ENCODE measurements around the gene TMED6.

Gene TMED6

DNA sequence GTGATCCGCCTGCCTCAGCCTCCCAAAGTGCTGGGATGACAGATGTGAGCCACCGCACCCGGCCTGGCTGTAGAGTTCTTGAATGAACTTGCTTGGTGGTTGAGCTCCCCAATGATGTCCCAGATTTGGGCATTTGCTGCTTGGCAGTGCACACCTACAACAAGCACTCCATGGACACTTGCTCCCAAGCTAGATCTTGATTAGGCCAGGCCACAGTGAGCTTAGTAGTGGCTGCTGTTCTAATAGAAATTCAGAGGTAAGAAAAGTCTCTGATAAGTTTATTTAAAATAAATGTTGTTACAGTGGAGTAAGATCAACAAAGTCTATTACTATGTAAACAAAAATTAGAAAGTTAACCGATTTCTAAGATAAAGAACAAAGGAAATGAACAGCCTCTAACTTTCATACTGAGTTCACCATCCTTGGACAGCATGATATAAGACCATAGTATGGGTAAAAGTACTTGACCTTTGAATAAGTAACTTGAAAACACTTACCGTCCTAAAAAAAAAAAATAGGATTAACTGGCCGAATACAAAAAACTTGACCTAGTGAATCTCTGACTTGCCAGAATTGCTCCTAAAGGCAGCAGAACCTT is 951 bp downstream of the TMED6 start:
- no peak for DNase-seq

GRCh38 chr16:69349536-69349935 is 2.0 kb downstream of the TMED6 start:
- DNase-seq: no peak

- DNase-seq: no peak
These were observed 3.4 kb downstream of the TMED6 start for GRCh38 chr16:69348222-69348621.

DNA sequence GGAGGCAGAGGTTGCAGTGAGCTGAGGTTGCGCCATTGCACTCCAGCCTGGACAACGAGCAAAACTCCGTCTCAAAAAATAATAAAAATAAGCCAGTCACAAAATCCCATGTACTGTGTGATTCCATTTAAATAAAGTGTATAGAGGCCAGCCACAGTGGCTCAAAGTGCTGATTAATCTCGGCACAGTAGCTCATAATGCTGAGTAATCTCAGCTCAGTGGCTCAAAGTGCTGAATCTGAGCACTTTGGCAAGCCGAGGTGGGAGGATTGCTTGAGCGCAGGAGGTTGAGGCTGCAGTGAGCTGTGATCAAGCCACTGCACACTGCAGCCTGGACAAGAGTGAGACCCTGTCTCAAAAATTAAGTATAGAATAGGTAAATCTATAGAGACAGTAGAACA is 4.9 kb downstream of the TMED6 start:
- no peak for DNase-seq

GRCh38 chr16:69345923-69346322 is 5.7 kb downstream of the TMED6 start:
- no peak for DNase-seq

DNA sequence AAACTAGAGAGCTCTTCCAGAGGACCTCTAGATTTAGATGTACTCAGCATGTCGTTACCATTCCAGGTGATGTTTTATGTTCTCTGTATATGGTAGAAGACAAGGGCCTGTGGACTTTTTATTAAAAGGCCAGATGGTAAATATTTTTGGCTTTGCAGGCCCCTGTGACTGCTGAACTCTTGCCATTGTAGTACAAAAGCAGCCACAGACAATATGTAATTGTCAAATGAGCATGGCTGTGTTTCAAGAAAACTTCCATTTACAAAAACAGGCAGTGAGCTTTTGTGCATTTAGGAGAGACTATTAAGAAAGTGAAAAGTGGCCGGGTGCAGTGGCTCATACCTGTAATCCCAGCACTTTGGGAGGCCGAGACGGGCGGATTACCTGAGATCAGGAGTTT is 7.4 kb downstream of the TMED6 start:
- DNase-seq: no peak

GRCh38 chr16:69340095-69340644 is 11.4 kb downstream of the TMED6 start:
- DNase-seq: no peak

DNA sequence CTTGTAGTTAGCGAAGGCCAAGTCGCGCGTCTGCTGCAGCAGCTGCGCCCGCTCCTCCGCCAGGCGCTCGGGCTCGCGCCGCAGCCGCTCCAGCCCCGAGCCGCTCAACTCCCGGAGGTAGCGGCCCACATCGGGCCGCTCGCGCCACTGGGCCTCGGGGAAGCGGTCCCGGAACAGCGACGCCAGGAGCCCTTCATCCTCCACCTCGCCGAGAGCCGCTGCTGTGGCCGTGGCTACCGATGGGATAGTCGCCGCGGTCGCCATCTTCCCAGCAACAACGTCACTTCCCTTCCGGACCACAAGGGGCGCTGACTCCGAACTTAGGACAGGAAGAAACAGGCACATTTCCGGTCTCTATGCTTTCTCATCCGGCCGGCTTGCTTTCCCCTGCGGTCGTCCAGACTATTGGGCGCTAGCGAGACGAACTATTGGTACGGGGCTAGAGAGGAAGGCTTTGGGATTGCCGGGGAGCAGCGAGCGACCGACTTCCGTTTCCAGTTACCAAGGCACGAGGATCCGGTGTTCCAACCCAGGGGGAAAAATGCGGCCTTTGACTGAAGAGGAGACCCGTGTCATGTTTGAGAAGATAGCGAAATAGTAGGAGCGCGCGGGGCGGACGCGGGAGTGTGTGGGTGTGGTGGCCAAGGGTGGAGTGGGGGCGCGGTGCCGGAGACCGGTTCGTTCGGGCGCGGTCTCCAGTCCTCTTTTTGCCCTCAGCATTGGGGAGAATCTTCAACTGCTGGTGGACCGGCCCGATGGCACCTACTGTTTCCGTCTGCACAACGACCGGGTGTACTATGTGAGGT is 12.1 kb downstream of the TMED6 start, which contains the start of the genes COG8 and NIP7:
Gene COG8 (minus strand): TSS at position 276 of the 806 bp plus-strand sequence. CDS start 12 bp downstream, at position 264.
Gene NIP7 (plus strand): TSS at position 484 of the 806 bp plus-strand sequence. CDS start 58 bp downstream, at position 542.
- peak; percentile 46 to 96 (median 92) for DNase-seq

DNA sequence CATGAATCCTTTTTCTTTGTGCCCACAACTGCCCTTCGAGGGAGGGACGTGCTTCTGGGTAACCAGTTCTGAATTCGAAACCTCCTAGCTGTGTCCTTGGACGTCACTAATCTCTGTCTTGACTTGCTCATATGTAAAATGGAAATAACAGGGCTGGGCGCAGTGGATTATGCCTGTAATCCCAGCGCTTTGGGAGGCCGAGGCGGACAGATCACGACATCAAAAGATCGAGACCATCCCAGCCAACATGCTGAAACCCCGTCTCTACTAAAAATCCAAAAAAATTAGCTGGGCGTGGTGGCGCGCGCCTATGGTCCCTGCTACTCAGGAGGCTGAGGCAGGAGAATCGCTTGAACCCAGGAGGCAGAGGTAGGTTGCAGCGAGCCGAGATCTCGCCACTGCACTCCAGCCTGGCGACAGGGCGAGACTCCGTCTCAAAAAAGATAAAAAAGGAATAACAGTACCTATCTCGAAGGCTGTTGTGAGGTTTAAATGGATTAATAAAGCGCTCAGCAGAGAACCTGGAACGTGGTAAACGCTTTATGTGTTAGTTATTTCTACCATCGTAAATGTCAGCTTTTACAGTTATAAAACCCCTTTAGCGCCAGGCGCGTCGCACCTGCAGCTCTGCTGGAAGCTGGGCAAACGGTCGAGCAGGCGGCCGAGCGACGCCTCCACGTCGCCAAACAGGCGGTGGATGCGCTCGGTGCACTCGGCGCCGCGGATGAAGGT is 12.9 kb downstream of the TMED6 start:
- no peak for DNase-seq

GRCh38 chr16:69334696-69335095 is 16.9 kb downstream of the TMED6 start:
- no peak for DNase-seq

- peak; percentile 52 to 95 (median 89) for DNase-seq
These were observed 21.1 kb downstream of the TMED6 start, which contains the start of gene PDF for GRCh38 chr16:69330286-69331109. PDF (minus strand) TSS chr16:69330588; CDS start chr16:69330570, 18 bp downstream.

DNA sequence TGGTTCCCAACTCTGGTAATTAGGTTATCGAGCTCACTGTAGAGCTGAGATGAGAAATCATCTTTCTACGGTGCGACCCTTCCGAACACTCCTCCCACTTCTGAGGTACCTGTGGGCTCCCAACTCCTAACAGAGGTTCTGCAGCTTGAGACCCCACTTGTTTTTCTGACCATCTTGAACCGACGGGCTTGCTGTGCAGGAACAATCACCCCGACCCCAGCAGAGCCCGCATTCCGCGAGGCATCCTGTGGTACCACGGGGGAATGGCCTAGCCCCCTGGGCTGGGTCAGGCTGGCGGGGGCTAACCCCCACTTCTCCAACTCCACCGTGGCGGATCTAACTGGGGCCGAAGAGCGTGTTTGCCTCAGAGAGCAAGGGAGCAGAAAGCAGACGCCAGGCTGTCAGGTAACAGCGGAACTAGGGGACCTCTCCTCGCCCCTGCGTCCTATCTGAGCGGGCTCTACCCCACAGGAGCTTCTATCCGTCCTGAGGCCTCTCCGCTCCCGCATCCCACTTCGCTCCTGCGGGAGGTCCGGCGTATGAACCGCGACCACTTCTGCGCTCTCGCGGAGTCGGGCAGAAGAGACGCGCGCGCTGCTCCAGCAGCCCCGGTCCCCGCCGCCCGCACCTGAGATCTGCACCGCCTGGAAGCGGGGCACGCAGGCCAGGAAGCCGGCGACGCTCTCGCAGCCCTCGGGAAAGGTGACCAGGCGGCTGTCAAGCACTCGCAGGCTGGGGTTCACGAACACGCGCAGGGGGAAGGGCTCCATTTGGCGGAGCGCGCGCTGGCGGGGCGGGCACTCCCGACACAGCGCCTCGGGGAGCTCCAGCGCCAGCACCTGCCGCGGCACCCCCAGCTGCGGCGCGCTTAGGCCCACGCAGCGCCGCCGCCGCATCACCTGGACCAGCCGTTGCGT is 22.0 kb downstream of the TMED6 start:
- peak in 2 of 14 donors; percentile 12 to 59 for DNase-seq

- DNase-seq: peak in 1 of 14 donors; percentile 7
These were observed 22.7 kb downstream of the TMED6 start for GRCh38 chr16:69328854-69329316.

DNA sequence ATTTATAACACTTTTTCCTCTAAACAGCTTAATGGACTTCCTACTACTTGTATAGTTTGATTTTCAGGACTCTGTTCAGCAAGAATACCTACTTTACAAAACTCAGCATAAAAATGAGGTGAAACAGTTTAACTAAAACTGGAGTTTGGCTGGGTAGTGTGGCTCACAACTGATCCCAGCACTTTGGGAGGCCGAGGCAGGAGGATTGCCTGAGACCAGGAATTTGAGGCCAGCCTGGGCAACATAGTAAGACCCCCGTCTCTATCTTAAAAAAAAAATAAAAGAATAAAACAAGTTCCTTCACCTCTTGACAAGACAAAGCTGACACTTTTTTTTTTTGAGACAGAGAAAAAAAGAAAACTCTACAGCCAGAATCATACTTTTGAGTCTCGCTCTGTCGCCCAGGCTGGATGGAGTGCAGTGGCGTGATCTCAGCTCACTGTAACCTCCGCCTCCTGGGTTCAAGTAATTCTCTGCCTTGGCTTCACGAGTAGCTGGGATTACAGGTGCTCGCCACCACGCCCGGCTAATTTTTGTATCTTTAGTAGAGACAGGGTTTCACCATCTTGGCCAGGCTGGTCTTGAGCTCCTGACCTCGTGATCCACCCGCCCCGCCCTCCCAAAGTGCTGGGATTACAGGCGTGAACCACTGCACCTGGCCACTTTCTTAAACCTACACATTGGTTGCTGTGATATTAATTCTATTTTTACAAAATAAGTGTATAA is 23.8 kb downstream of the TMED6 start:
- DNase-seq: no peak

- no peak for DNase-seq
These were observed 25.3 kb downstream of the TMED6 start for GRCh38 chr16:69326172-69326873.

DNA sequence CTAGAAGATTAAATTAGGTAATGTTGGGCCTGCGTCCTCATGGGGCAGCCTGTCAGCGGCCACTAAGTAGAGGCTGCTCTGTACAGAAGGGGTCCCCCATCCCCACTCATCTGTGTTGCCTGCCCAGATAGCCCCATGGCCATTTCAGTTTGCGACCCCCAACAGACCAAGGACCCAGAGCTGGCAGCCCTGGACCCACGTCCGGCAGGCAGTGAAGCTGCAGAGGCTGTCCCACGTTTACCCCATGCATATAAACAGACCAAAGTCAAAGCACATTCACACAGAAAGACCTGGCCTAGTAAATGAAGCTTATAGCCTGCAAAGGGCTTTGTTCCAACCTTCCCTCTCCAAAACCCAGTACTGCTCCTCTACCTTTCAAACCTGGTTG is 25.8 kb downstream of the TMED6 start:
- DNase-seq: no peak

- DNase-seq: no peak
These were observed 26.9 kb downstream of the TMED6 start for GRCh38 chr16:69324585-69325253.

- peak in 4 of 14 donors; percentile 9 to 46 (median 18) for DNase-seq
These were observed 27.5 kb downstream of the TMED6 start for GRCh38 chr16:69324013-69324531.
